Stimulated activated CD8-positive, alpha-beta memory T cell treated with anti-CD3 and anti-CD28 coated beads, Interleukin-15, amount 100 ng/mL, for 1 hour (primary cell): ENCODE results near the gene MALAT1.
"Not testable (repeated sequence)": the region's sequence is repeated elsewhere in the genome, so short reads cannot be mapped to it uniquely, and the experiment has no call there.

ENCODE experiments used
- DNase-seq: peaks from one replicate; pipeline ENCODE4 v3.0.0-alpha.2; 2020; ENCODE audit warnings: low read depth

Gene MALAT1

GRCh38 chr11:65498977-65499712 is at the start of gene MALAT1:
Gene MALAT1, plus strand, starts transcription at chr11:65499045.
- DNase-seq: peak; percentile 93

GRCh38 chr11:65451301-65451700 is 47.5 kb upstream of the MALAT1 start:
- DNase-seq: not testable (repeated sequence)

GRCh38 chr11:65452259-65452658 is 46.6 kb upstream of the MALAT1 start:
- not testable (repeated sequence) for DNase-seq

- no peak for DNase-seq
Observed at GRCh38 chr11:65452806-65453490, 45.9 kb upstream of the MALAT1 start.

GRCh38 chr11:65454311-65454695 is 44.5 kb upstream of the MALAT1 start:
- no peak for DNase-seq

- peak; percentile 66 for DNase-seq
Observed at GRCh38 chr11:65454696-65455456, 44.0 kb upstream of the MALAT1 start.

GRCh38 chr11:65456418-65456817 is 42.4 kb upstream of the MALAT1 start:
- DNase-seq: no peak

- no peak for DNase-seq
Observed at GRCh38 chr11:65459552-65459951, 39.3 kb upstream of the MALAT1 start.

- not testable (repeated sequence) for DNase-seq
Observed at GRCh38 chr11:65465471-65465870, 33.4 kb upstream of the MALAT1 start.

- DNase-seq: not testable (repeated sequence)
Observed at GRCh38 chr11:65467306-65467705, 31.5 kb upstream of the MALAT1 start.

GRCh38 chr11:65468874-65469333 is 29.9 kb upstream of the MALAT1 start:
- DNase-seq: no peak

GRCh38 chr11:65470433-65471049 is 28.3 kb upstream of the MALAT1 start:
- DNase-seq: no peak

GRCh38 chr11:65471447-65471891 is 27.4 kb upstream of the MALAT1 start:
- DNase-seq: no peak

- not testable (repeated sequence) for DNase-seq
Observed at GRCh38 chr11:65472588-65473277, 26.1 kb upstream of the MALAT1 start.

GRCh38 chr11:65473278-65473860 is 25.5 kb upstream of the MALAT1 start:
- no peak for DNase-seq

GRCh38 chr11:65474864-65475263 is 24.0 kb upstream of the MALAT1 start:
- no peak for DNase-seq

GRCh38 chr11:65476632-65477148 is 22.2 kb upstream of the MALAT1 start:
- DNase-seq: no peak

- peak; percentile 75 for DNase-seq
Observed at GRCh38 chr11:65477149-65477965, 21.5 kb upstream of the MALAT1 start.

- DNase-seq: no peak
Observed at GRCh38 chr11:65478388-65479183, 20.3 kb upstream of the MALAT1 start.
